ENCODE measurements around the gene GNB1L.

GNB1L gene

DNA sequence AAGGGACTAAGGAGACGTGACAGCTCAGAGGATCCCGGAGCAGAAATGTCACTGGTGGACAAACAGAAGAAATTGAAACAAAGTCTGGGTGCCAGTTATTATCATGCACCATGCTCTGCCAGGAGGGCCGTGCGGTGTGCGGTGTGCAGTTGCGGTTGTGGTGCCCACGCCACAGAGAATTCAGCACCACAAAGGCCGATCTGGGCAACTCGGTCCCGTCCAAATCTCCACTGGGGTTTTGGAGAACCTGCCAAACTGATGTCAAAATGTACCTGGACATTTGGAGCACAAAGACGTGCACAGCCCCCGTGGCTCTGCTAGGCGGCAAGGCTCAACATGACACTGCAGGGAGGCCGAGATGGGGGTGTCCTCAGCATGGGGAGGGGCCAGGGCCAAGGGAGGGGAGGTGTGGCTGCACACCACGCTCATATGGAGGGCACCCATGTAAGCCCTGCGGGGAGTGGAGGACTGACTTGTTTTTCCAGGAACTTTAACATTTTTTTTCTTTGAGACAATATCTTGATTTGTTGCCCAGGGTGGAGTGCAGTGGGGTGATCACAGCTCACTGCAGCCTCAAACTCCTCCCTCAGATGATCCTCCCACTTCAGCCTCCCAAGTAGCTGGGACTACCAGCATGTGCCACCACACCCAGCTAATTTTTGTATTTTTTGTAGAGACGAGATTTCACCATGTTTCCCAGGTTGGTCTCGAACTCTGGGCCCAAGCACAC, 39.4 kb downstream of the GNB1L start:
- H2BK5ac ChIP-seq (ENCODE audit: low read length) = no peak overlapping the region
- no CpG with 5 or more reads among the region's 18 CpGs for WGBS, 2 donors (ENCODE audit: extremely low coverage in 2 of 2, insufficient read length in 2 of 2, insufficient replicate concordance in 1 of 2)
- H3K4me2 ChIP-seq (ENCODE audit: insufficient read depth, low read length, poor library complexity, severe bottlenecking) = no peak overlapping the region
- peaks cover 0 to 4% of the 10 kb centered on the region in 2 donors for H3K36me3 ChIP-seq (replicated peaks in 1 of 2; ENCODE audit: control insufficient read depth in 2 of 2, insufficient read depth in 2 of 2, low read length in 2 of 2)
- no peak overlapping the region for H3K14ac ChIP-seq (ENCODE audit: low read length)
- DNase-seq (ENCODE audit: low spot score) = no peak
- no peak overlapping the region for H4K8ac ChIP-seq (ENCODE audit: low read depth, low read length)
- no peak overlapping the region for H2BK15ac ChIP-seq (ENCODE audit: low read length)
- no peak overlapping the region for H3K18ac ChIP-seq (ENCODE audit: low read length)
- H2AFZ ChIP-seq (ENCODE audit: low read length) = no peak overlapping the region
- no peak overlapping the region for H3K4me3 ChIP-seq (ENCODE audit: low read length in 2 of 2)
- H2AK5ac ChIP-seq (ENCODE audit: low read depth, low read length) = no peak overlapping the region
- H3K4ac ChIP-seq (ENCODE audit: low read length) = no peak overlapping the region
- H3K27me3 ChIP-seq (ENCODE audit: control insufficient read depth in 3 of 3, insufficient read depth in 3 of 3, low read depth in 1 of 3, low read length in 3 of 3) = no peaks in the 10 kb centered on the region
- peaks cover 0 to 3% of the 10 kb centered on the region in 2 donors for H3K4me1 ChIP-seq (ENCODE audit: control insufficient read depth in 2 of 2, insufficient read depth in 1 of 2, low read depth in 1 of 2, low read length in 2 of 2)
- no peak overlapping the region for H2BK12ac ChIP-seq (ENCODE audit: low read length)
- no peak overlapping the region for H3K9ac ChIP-seq (ENCODE audit: low read depth, low read length, poor library complexity)
- no peak overlapping the region for H3K23ac ChIP-seq (ENCODE audit: low read depth, low read length, poor library complexity)
- H3K9me3 ChIP-seq (replicated peaks in 1 of 2; ENCODE audit: control insufficient read depth in 2 of 2, insufficient read depth in 1 of 2, low read depth in 1 of 2, low read length in 2 of 2) = no peaks in the 10 kb centered on the region
- peaks cover 4% of the 10 kb centered on the region for H3K79me1 ChIP-seq (ENCODE audit: low read depth, low read length)
- H4K91ac ChIP-seq (ENCODE audit: low read depth, low read length, poor library complexity) = no peak overlapping the region
- H2BK120ac ChIP-seq (ENCODE audit: low read depth, low read length) = no peak overlapping the region
- H3K27ac ChIP-seq (replicated peaks; ENCODE audit: low read length) = no peak overlapping the region

DNA sequence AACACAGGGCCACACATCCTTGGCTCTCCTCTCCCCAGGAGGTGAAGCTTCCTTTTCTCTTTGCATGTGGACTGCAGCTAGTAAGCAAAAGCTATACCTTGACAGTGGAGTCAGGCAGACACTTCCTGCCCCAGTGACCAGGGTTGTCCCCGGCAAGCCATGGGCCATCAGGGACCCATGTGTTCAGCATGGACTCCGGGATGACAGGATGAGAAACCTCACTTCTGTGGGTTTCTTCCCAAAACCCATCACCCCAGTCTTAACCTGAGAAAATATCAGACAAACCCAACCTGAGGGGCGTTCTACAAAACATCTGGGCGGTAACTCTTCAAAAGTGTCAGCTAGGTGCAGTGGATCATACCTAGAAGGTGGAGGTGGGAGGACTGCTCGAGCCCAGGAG, 40.2 kb downstream of the GNB1L start:
- H3K4ac ChIP-seq (ENCODE audit: low read length) = no peak overlapping the region
- H3K4me3 ChIP-seq (ENCODE audit: low read length in 2 of 2) = no peak overlapping the region
- peaks cover 0 to 3% of the 10 kb centered on the region in 2 donors for H3K4me1 ChIP-seq (ENCODE audit: control insufficient read depth in 2 of 2, insufficient read depth in 1 of 2, low read depth in 1 of 2, low read length in 2 of 2)
- WGBS, 2 donors (ENCODE audit: extremely low coverage in 2 of 2, insufficient read length in 2 of 2, insufficient replicate concordance in 1 of 2) = no CpG with 5 or more reads among the region's 5 CpGs
- H2BK120ac ChIP-seq (ENCODE audit: low read depth, low read length) = no peak overlapping the region
- H2AK5ac ChIP-seq (ENCODE audit: low read depth, low read length) = no peak overlapping the region
- H3K23ac ChIP-seq (ENCODE audit: low read depth, low read length, poor library complexity) = no peak overlapping the region
- no peak overlapping the region for H3K9ac ChIP-seq (ENCODE audit: low read depth, low read length, poor library complexity)
- H2BK15ac ChIP-seq (ENCODE audit: low read length) = no peak overlapping the region
- H2BK5ac ChIP-seq (ENCODE audit: low read length) = no peak overlapping the region
- no peak overlapping the region for H3K18ac ChIP-seq (ENCODE audit: low read length)
- no peak overlapping the region for H2BK12ac ChIP-seq (ENCODE audit: low read length)
- H3K9me3 ChIP-seq (replicated peaks in 1 of 2; ENCODE audit: control insufficient read depth in 2 of 2, insufficient read depth in 1 of 2, low read depth in 1 of 2, low read length in 2 of 2) = no peaks in the 10 kb centered on the region
- no peak overlapping the region for H4K91ac ChIP-seq (ENCODE audit: low read depth, low read length, poor library complexity)
- no peak for DNase-seq (ENCODE audit: low spot score)
- H3K4me2 ChIP-seq (ENCODE audit: insufficient read depth, low read length, poor library complexity, severe bottlenecking) = no peak overlapping the region
- peaks cover 0 to 4% of the 10 kb centered on the region in 2 donors for H3K36me3 ChIP-seq (replicated peaks in 1 of 2; ENCODE audit: control insufficient read depth in 2 of 2, insufficient read depth in 2 of 2, low read length in 2 of 2)
- no peaks in the 10 kb centered on the region for H3K27me3 ChIP-seq (ENCODE audit: control insufficient read depth in 3 of 3, insufficient read depth in 3 of 3, low read depth in 1 of 3, low read length in 3 of 3)
- no peak overlapping the region for H4K8ac ChIP-seq (ENCODE audit: low read depth, low read length)
- H2AFZ ChIP-seq (ENCODE audit: low read length) = no peak overlapping the region
- no peak overlapping the region for H3K27ac ChIP-seq (replicated peaks; ENCODE audit: low read length)
- H3K14ac ChIP-seq (ENCODE audit: low read length) = no peak overlapping the region
- no peaks in the 10 kb centered on the region for H3K79me1 ChIP-seq (ENCODE audit: low read depth, low read length)

DNA sequence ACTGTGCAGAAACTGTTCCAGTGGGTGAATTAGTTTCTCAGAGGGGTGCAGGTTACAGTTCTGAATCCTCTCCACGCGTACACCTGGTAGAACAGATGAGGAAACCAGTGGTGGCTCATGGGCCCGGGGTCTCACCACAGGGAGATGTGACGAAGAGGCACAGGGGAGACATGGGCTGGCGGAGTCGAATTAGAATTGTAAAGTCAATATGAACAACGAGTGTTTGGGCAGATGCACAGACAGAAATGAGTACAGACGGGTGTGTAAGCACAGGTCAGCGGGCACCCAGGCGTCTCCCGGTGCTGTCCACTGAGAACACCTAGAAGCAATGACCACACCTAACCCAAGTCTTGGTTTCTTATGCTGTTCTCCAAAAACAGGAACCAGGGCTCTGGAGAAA, 41.8 kb downstream of the GNB1L start:
- H3K4ac ChIP-seq (ENCODE audit: low read length) = no peak overlapping the region
- H2BK12ac ChIP-seq (ENCODE audit: low read length) = no peak overlapping the region
- no peaks in the 10 kb centered on the region for H3K9me3 ChIP-seq (replicated peaks in 1 of 2; ENCODE audit: control insufficient read depth in 2 of 2, insufficient read depth in 1 of 2, low read depth in 1 of 2, low read length in 2 of 2)
- H2AFZ ChIP-seq (ENCODE audit: low read length) = no peak overlapping the region
- no peak overlapping the region for H3K18ac ChIP-seq (ENCODE audit: low read length)
- no peak overlapping the region for H3K23ac ChIP-seq (ENCODE audit: low read depth, low read length, poor library complexity)
- no peak overlapping the region for H3K14ac ChIP-seq (ENCODE audit: low read length)
- H2BK120ac ChIP-seq (ENCODE audit: low read depth, low read length) = no peak overlapping the region
- no peaks in the 10 kb centered on the region for H3K4me1 ChIP-seq (ENCODE audit: control insufficient read depth in 2 of 2, insufficient read depth in 1 of 2, low read depth in 1 of 2, low read length in 2 of 2)
- no peak overlapping the region for H3K9ac ChIP-seq (ENCODE audit: low read depth, low read length, poor library complexity)
- DNase-seq (ENCODE audit: low spot score) = no peak
- H2BK5ac ChIP-seq (ENCODE audit: low read length) = no peak overlapping the region
- no peak overlapping the region for H3K27ac ChIP-seq (replicated peaks; ENCODE audit: low read length)
- no peaks in the 10 kb centered on the region for H3K79me1 ChIP-seq (ENCODE audit: low read depth, low read length)
- H2BK15ac ChIP-seq (ENCODE audit: low read length) = no peak overlapping the region
- H3K4me3 ChIP-seq (ENCODE audit: low read length in 2 of 2) = no peak overlapping the region
- no peak overlapping the region for H3K4me2 ChIP-seq (ENCODE audit: insufficient read depth, low read length, poor library complexity, severe bottlenecking)
- no peak overlapping the region for H4K91ac ChIP-seq (ENCODE audit: low read depth, low read length, poor library complexity)
- no peak overlapping the region for H4K8ac ChIP-seq (ENCODE audit: low read depth, low read length)
- no peaks in the 10 kb centered on the region for H3K27me3 ChIP-seq (ENCODE audit: control insufficient read depth in 3 of 3, insufficient read depth in 3 of 3, low read depth in 1 of 3, low read length in 3 of 3)
- no peak overlapping the region for H2AK5ac ChIP-seq (ENCODE audit: low read depth, low read length)
- peaks cover 0 to 4% of the 10 kb centered on the region in 2 donors for H3K36me3 ChIP-seq (replicated peaks in 1 of 2; ENCODE audit: control insufficient read depth in 2 of 2, insufficient read depth in 2 of 2, low read length in 2 of 2)
- no CpG with 5 or more reads among the region's 11 CpGs for WGBS, 2 donors (ENCODE audit: extremely low coverage in 2 of 2, insufficient read length in 2 of 2, insufficient replicate concordance in 1 of 2)

DNA sequence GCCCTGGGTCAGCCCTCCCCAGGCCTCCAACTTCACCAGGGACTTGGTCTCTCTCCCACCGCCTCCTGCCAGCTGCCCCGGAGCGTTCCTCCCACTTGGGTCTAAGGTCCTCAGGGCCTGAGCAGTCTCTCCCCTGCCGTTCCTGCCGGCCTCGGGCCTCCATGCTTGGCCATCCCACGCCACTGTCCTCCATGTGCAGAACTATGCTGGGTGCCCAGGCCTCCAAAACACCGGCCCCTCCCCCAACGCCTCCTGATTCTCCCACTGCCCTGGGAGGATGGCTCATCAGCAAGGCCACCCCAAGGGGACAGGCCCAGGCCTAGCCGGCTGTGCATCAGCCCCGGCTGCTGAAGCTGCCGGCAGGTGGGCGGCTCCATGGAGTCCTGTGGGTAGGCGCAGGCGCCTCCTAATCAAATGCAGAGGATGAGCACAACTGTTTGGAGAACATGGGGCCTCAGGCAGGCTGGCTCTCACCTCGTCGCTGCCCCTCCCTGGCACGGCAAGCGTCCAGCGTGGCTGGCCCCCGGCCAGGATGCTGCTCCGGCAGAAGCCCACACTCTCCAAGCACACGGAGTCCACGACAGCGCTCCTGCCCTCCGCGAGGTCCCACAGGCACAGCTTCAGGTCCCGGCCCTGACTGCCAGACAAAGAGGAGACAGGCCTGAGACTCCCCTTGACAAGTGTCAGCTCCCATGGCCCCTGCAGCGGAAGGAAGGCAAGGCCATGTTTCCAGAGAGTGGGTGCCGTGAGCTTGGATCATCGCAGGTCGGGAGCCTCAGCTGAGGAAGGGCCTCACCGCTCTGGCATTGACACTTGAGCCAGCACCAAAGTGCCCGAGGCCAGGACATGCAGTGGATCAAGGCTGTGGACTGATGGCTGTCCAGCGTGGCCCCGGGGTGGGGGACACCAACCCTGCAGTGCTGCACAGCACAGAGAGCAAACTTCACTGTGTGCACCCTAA, 42.6 kb downstream of the GNB1L start:
- H2BK120ac ChIP-seq (ENCODE audit: low read depth, low read length) = no peak overlapping the region

More for the DNA sequence above, 42.6 kb downstream of the GNB1L start:
- no peaks in the 10 kb centered on the region for H3K4me1 ChIP-seq (ENCODE audit: control insufficient read depth in 2 of 2, insufficient read depth in 1 of 2, low read depth in 1 of 2, low read length in 2 of 2)
- no peak overlapping the region for H3K4ac ChIP-seq (ENCODE audit: low read length)
- H3K14ac ChIP-seq (ENCODE audit: low read length) = peak overlapping the region; percentile 90
- H3K18ac ChIP-seq (ENCODE audit: low read length) = peak overlapping the region; percentile 51
- no peak overlapping the region for H4K8ac ChIP-seq (ENCODE audit: low read depth, low read length)
- H4K91ac ChIP-seq (ENCODE audit: low read depth, low read length, poor library complexity) = no peak overlapping the region
- no peaks in the 10 kb centered on the region for H3K9me3 ChIP-seq (replicated peaks in 1 of 2; ENCODE audit: control insufficient read depth in 2 of 2, insufficient read depth in 1 of 2, low read depth in 1 of 2, low read length in 2 of 2)
- peak overlapping the region; percentile 4 for H2BK12ac ChIP-seq (ENCODE audit: low read length)
- no peak overlapping the region for H2AK5ac ChIP-seq (ENCODE audit: low read depth, low read length)
- peak overlapping the region; percentile 50 for H3K23ac ChIP-seq (ENCODE audit: low read depth, low read length, poor library complexity)
- no peak for DNase-seq (ENCODE audit: low spot score)
- H3K4me3 ChIP-seq (ENCODE audit: low read length in 2 of 2) = no peak overlapping the region
- WGBS, 2 donors (ENCODE audit: extremely low coverage in 2 of 2, insufficient read length in 2 of 2, insufficient replicate concordance in 1 of 2) = no CpG with 5 or more reads among the region's 36 CpGs
- H3K9ac ChIP-seq (ENCODE audit: low read depth, low read length, poor library complexity) = no peak overlapping the region
- H3K27me3 ChIP-seq (ENCODE audit: control insufficient read depth in 3 of 3, insufficient read depth in 3 of 3, low read depth in 1 of 3, low read length in 3 of 3) = no peaks in the 10 kb centered on the region
- no peak overlapping the region for H2AFZ ChIP-seq (ENCODE audit: low read length)
- no peak overlapping the region for H2BK5ac ChIP-seq (ENCODE audit: low read length)
- H3K79me1 ChIP-seq (ENCODE audit: low read depth, low read length) = no peaks in the 10 kb centered on the region
- H3K27ac ChIP-seq (replicated peaks; ENCODE audit: low read length) = no peak overlapping the region
- no peak overlapping the region for H2BK15ac ChIP-seq (ENCODE audit: low read length)
- peaks cover 0 to 4% of the 10 kb centered on the region in 2 donors for H3K36me3 ChIP-seq (replicated peaks in 1 of 2; ENCODE audit: control insufficient read depth in 2 of 2, insufficient read depth in 2 of 2, low read length in 2 of 2)
- H3K4me2 ChIP-seq (ENCODE audit: insufficient read depth, low read length, poor library complexity, severe bottlenecking) = no peak overlapping the region
